Heart left ventricle (tissue), 16 donors: ENCODE measurements around the gene DAB1. TPM values are rescaled to one million over a fixed set of nuclear protein-coding genes. Genes with fewer than 3 reads are reported as not detected.
A peak's percentile ranks its signal among the peaks of the same experiment; 100 is the strongest.

Experiments
- ATAC-seq, 4 donors: fragments of 200-7000 bp; cut with Tn5 transposase; one replicate each; pipeline ENCODE4 v1.9.1; 2020 to 2022; ENCODE audit warnings: moderate library complexity in 4 of 4, mild to moderate bottlenecking in 3 of 4, moderate number of reproducible peaks in 1 of 4
- DNase-seq, 5 donors: peaks; one replicate each; pipeline ENCODE4 v3.0.0-alpha.2; 2020
- H3K27ac ChIP-seq, 12 donors: fragments of 200-600 bp; sonication (generic) in 4 of 12; one replicate each; pipeline versions ENCODE4 v1.5.0 to v1.8.0; 2016 to 2022; ENCODE audit warnings: mild to moderate bottlenecking in 2 of 12
- H3K27me3 ChIP-seq, 9 donors: fragments of 200-600 bp; sonication (generic) in 2 of 9; one replicate each; pipeline versions ENCODE4 v1.5.1 to v1.8.0; 2016 to 2022; ENCODE audit warnings: mild to moderate bottlenecking in 3 of 9
- H3K36me3 ChIP-seq, 9 donors: fragments of 200-600 bp; sonication (generic) in 2 of 9; one replicate each; pipeline versions ENCODE4 v1.5.0 to v1.8.0; 2018 to 2022; ENCODE audit warnings: mild to moderate bottlenecking in 2 of 9
- H3K4me1 ChIP-seq, 12 donors: fragments of 200-600 bp; sonication (generic) in 4 of 12; one replicate each; pipeline versions ENCODE4 v1.5.0 to v1.8.0; 2016 to 2022; ENCODE audit warnings: mild to moderate bottlenecking in 3 of 12
- H3K4me3 ChIP-seq, 12 donors: fragments of 200-600 bp; sonication (generic) in 4 of 12; one replicate each; pipeline versions ENCODE4 v1.5.0 to v1.8.0; 2017 to 2022; ENCODE audit warnings: mild to moderate bottlenecking in 9 of 12, moderate library complexity in 4 of 12
- H3K9me3 ChIP-seq, 12 donors: fragments of 200-600 bp; sonication (generic) in 4 of 12; one replicate each; pipeline versions ENCODE4 v1.5.0 to v1.8.0; 2016 to 2022; ENCODE audit warnings: mild to moderate bottlenecking in 1 of 12
- POLR2A ChIP-seq, 2 donors: fragments of 450-650 bp; IDR thresholded peaks; one replicate each; pipeline ENCODE4 v1.6.1; 2017; ENCODE audit warnings: antibody characterized with exemption in 2 of 2, mild to moderate bottlenecking in 2 of 2, moderate library complexity in 2 of 2
- WGBS, 4 donors: extraction: QIAGEN DNeasy Blood & Tissue Kit in 2 of 4; methylation state at CpG; one replicate each; pipeline versions ENCODE4 v1.1.5 to v1.1.7; 2013 to 2018; 5-methylcytosine and 5-hydroxymethylcytosine counted together
- intact Hi-C, 10 donors: fragments of 100-400 bp; cut with DNase I; formaldehyde crosslinking; loops; one replicate each; pipeline versions ENCODE4 v1.11.1 to v1.14.2; 2022
- polyA plus RNA-seq, 2 donors: library from polyadenylated mRNA; stranded (reverse); fragments of 200-250 nt; gene quantifications; one replicate each; pipeline ENCODE4 v1.2.3, GENCODE V29; 2013
- total RNA-seq, 9 donors: library from RNA; depleted of rRNA in 2 of 9; stranded (reverse); fragments of >200 nt in 2 of 9; fragmentation: NEBNext Ultra II Directional in 3 of 9; extraction: Animal tissue kit (Norgen Biotek cat#: 25700) in 3 of 9; gene quantifications; one replicate each; pipeline versions ENCODE4 v1.1.0 to v1.2.4, GENCODE V29; 2016 to 2023
- TF ChIP-seq, protein P1 (sequence below), 12 donors: fragments of 200-600 bp; sonication (generic) in 4 of 12; IDR thresholded peaks; one replicate each; pipeline versions ENCODE4 v1.5.0 to v1.8.0; 2018 to 2022; ENCODE audit warnings: antibody characterized with exemption in 12 of 12, mild to moderate bottlenecking in 5 of 12
- donor health status: ischemic (EF 13 %, LVEDD 7.1; RV severe dilation, severe dysfunction).
- donor health status: healthy with polysubstance abuse.
- donor health status: DM: no; HTN: yes; CAD: no.
- donor health status: DM: no; HTN: no; CAD: no.
- donor health status: ischemic (EF 25% LVEDD 6.9; RV normal size, moderate dysfunction).
- donor health status: ischemic (EF 25% LVEDD 5.7; RV mildly dilated, moderate dysfunction).
- donor health status: healthy.
- donor health status: DM: yes; HTN: yes; CAD: no.
- donor health status: ischemic (EF 35%, LVEDD 5.7; RV mildly dilated, moderate dysfunction).
- donor health status: nonischemic (EF 11% LVEDD 7.7; RV severe dilation, severe dysfunction).
- donor health status: DM: yes; HTN: yes; CAD: no.
- donor health status: PGD.
- donor health status: ischemic (EF 29% LVEDD 5.4; RV normal size, mild dysfunction).
- donor health status: nonischemic (EF 23%, LVEDD 6.1; RV moderate dilation, normal function).

Gene DAB1
- total and polyA plus RNA-seq, 11 donors: 0.26 to 28.8 (median 5.2) TPM

DNA sequence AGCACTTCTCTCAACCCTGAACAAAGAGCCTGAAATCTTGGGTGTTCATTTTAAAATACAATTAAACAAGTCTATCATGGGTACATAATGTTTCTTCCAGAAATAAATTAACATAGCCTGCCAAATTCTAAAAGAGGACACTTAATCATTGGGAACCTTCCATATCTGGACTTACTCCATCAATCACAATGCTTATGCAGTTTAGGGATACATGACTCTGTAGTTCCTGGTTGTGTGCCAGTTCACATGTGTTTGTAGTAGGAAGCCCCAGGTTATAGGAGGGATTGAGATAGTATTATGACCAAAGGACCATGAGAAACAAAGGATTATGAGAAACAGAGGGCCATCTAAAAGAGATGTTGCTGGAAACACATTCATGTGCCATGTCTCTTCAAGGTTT, 19.1 kb upstream of the DAB1 start:
- ATAC-seq (peak; percentile 73 to 83 (median 80)), DNase-seq (no peak)
- Histone ChIP-seq H3K27me3 (peaks cover 0 to 1% (median 0%) of the 10 kb centered on the region in 9 donors), H3K9me3 (no peaks in the 10 kb centered on the region), H3K4me3 (no peak overlapping the region), H3K27ac (peak overlapping the region in 4 of 12 donors; percentile 17 to 53 (median 31)), H3K4me1 (peaks cover 0 to 13% (median 0%) of the 10 kb centered on the region in 12 donors), H3K36me3 (no peaks in the 10 kb centered on the region)
- TF ChIP-seq, protein P1, sequence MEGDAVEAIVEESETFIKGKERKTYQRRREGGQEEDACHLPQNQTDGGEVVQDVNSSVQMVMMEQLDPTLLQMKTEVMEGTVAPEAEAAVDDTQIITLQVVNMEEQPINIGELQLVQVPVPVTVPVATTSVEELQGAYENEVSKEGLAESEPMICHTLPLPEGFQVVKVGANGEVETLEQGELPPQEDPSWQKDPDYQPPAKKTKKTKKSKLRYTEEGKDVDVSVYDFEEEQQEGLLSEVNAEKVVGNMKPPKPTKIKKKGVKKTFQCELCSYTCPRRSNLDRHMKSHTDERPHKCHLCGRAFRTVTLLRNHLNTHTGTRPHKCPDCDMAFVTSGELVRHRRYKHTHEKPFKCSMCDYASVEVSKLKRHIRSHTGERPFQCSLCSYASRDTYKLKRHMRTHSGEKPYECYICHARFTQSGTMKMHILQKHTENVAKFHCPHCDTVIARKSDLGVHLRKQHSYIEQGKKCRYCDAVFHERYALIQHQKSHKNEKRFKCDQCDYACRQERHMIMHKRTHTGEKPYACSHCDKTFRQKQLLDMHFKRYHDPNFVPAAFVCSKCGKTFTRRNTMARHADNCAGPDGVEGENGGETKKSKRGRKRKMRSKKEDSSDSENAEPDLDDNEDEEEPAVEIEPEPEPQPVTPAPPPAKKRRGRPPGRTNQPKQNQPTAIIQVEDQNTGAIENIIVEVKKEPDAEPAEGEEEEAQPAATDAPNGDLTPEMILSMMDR (IDR thresholded peaks at IDR 0.05): no peak
- TF ChIP-seq POLR2A (IDR thresholded peaks at IDR 0.05): no peak
- intact Hi-C loops: no loop called here

DNA sequence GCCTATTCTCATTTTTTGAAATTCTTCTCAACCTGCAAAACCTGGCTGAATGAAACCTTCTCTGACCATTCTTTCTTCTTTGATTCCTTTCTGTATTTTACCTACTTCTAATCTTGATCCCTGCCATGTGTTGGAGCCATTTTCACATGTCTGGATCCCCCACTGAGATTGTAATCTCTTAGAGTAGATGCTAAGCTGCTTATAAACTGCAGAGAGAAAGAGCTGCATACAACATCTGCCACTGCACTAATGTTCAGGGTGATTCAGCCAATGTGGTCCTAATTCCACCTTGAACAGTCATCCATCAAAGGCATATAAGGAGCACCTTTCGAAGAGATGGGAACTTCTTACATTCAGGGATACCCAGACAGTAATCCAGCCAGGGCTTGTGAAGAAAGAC, 16.2 kb upstream of the DAB1 start:
- Histone ChIP-seq H3K4me3 (no peak overlapping the region), H3K36me3 (no peaks in the 10 kb centered on the region), H3K4me1 (peaks cover 0 to 13% (median 0%) of the 10 kb centered on the region in 12 donors), H3K9me3 (no peaks in the 10 kb centered on the region), H3K27ac (no peak overlapping the region), H3K27me3 (no peaks in the 10 kb centered on the region)
- intact Hi-C loops: no loop called here
- no peak for ATAC-seq
- whole genome bisulfite sequencing, 4 donors: 86 to 100% (median 88%) methylated on average over 1 of the region's 1 CpG
- TF ChIP-seq, protein P1 (IDR thresholded peaks at IDR 0.05): no peak
- TF ChIP-seq POLR2A (IDR thresholded peaks at IDR 0.05): no peak
- no peak for DNase-seq

DNA sequence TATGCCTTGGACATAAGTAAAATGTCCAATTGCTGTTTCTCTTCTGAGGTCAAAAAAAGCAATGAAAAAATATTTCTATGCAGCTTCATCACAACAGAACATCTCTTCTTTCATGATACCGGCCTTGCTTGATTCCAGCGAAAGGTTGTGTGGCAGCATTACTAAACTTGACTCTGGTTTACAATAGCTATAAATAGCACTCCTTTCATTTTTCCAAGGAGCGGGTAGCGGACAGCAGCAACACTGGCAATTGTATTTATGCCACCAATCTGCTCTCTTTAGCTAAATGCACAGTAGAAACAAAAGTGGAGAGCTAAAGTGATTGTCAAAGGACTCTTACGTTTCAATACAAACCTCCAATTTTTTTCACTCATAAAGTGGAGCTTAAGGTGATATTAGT, 7.5 kb upstream of the DAB1 start:
- TF ChIP-seq, protein P1 (IDR thresholded peaks at IDR 0.05): no peak
- TF ChIP-seq POLR2A (IDR thresholded peaks at IDR 0.05): no peak
- intact Hi-C loops: no loop called here
- Histone ChIP-seq H3K9me3 (no peaks in the 10 kb centered on the region), H3K27ac (peak overlapping the region in 8 of 12 donors; percentile 7 to 71 (median 42)), H3K36me3 (no peaks in the 10 kb centered on the region), H3K4me1 (no peaks in the 10 kb centered on the region), H3K27me3 (peaks cover 0 to 5% (median 0%) of the 10 kb centered on the region in 9 donors), H3K4me3 (no peak overlapping the region)
- no peak for DNase-seq
- peak; percentile 55 to 81 (median 61) for ATAC-seq
- 42 to 52% (median 48%) methylated on average over 5 of the region's 5 CpGs for WGBS, 4 donors

DNA sequence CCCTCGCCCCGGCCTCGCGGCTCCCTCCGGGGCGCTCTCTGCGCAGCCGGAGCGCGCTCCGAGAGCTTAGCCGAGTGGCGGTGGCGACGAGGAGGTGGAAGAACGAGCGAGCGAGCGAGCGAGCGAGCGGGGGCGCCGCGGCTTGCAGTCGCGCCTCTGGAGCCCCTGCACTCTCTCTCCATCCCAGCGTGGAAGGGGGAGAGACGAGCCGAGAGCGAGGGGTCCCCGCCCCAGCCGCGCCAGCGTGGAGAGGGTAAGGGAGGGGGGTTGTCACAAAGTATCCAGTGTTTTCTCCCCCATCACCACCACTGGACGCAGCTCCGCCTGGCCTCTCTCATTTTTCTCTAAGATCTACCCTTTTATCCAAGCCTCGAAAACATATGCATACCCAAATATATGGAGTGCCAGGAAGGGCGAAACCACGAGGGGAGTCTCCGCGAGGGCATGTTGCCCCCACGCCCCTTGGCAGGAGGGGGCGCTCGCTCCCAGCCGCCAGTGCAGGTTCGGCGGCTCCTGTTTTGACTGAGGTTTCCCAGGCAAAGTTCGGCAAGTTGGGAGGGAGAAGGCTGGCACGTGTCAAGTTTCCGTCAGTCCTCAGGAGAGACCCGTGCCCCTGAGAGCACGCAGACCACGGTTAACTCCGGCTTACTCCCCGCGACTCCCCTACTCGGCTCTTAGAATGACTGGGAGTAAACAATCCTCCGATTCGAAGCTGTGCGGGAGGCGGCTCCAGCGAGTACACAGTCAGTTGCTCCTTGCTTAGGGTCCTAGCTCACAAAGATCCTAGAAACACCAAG, 569 bp upstream of the DAB1 start:
- DNase-seq (peak; percentile 28 to 73 (median 50)), ATAC-seq (peak; percentile 33 to 78 (median 72))
- Histone ChIP-seq H3K27ac (peak overlapping the region in 7 of 12 donors; percentile 11 to 57 (median 45)), H3K4me3 (peak overlapping the region; percentile 26 to 60 (median 53)), H3K9me3 (no peaks in the 10 kb centered on the region), H3K36me3 (no peaks in the 10 kb centered on the region), H3K27me3 (peaks cover 0 to 57% (median 14%) of the 10 kb centered on the region in 9 donors), H3K4me1 (peaks cover 0 to 28% (median 1%) of the 10 kb centered on the region in 12 donors)
- TF ChIP-seq, protein P1 (IDR thresholded peaks at IDR 0.05): peak; percentile 37 to 79 (median 64)
- no peak for TF ChIP-seq POLR2A (IDR thresholded peaks at IDR 0.05)
- intact Hi-C loops: loop anchor here in 7 of 10 donors (5.0 to 10.0 kb wide), 11 partner anchors 200 to 1120 kb away; partner anchors contain the start of gene OMA1 (in 2 of the 7)
- 1 to 3% (median 2%) methylated on average over 28 to 63 of the region's 63 CpGs for WGBS, 4 donors
